Pulmonary artery endothelial cell (primary cell): ENCODE results near the gene CYGB. TPM values are rescaled to one million over a fixed set of nuclear protein-coding genes. Genes with fewer than 3 reads are reported as not detected.
"Not testable (repeated sequence)": the region's sequence is repeated elsewhere in the genome, so short reads cannot be mapped to it uniquely, and the experiment has no call there.

Experiments used
- DNase-seq: peaks from one replicate; pipeline ENCODE4 v3.0.0-alpha.2; 2011; ENCODE audit warnings: low read depth, low spot score
- total RNA-seq: library from RNA; depleted of rRNA; stranded (reverse); fragments of >200 nt; gene quantifications from 2 replicates; pipeline ENCODE4 v1.2.3, GENCODE V29; 2014

The CYGB gene
- total RNA-seq, 1 donor from 2014 or later = 0.40 TPM

GRCh38 chr17:76567634-76568432 is 30.3 kb upstream of the CYGB start:
- DNase-seq = no peak

- no peak for DNase-seq
Observed at GRCh38 chr17:76566988-76567431, 29.5 kb upstream of the CYGB start.

GRCh38 chr17:76566613-76566943 is 29.1 kb upstream of the CYGB start:
- no peak for DNase-seq

GRCh38 chr17:76565728-76566612 is 28.5 kb upstream of the CYGB start:
- no peak for DNase-seq

GRCh38 chr17:76564991-76565727 is 27.6 kb upstream of the CYGB start:
- not testable (repeated sequence) for DNase-seq

GRCh38 chr17:76563359-76563758 is 25.9 kb upstream of the CYGB start:
- DNase-seq = not testable (repeated sequence)

- no peak for DNase-seq
Observed at GRCh38 chr17:76562734-76563148, 25.2 kb upstream of the CYGB start.

- DNase-seq = no peak
Observed at GRCh38 chr17:76561799-76562268, 24.3 kb upstream of the CYGB start.

GRCh38 chr17:76561332-76561731 is 23.8 kb upstream of the CYGB start:
- DNase-seq = peak; percentile 63

GRCh38 chr17:76560877-76561221 is 23.3 kb upstream of the CYGB start:
- DNase-seq = no peak

- DNase-seq = no peak
Observed at GRCh38 chr17:76560036-76560876, 22.7 kb upstream of the CYGB start.

- DNase-seq = not testable (repeated sequence)
Observed at GRCh38 chr17:76559460-76559859, 22.0 kb upstream of the CYGB start.

GRCh38 chr17:76558198-76559095 is 20.9 kb upstream of the CYGB start:
- DNase-seq = no peak

GRCh38 chr17:76557368-76558197 is 20.1 kb upstream of the CYGB start:
- peak; percentile 84 for DNase-seq

- no peak for DNase-seq
Observed at GRCh38 chr17:76556765-76557367, 19.4 kb upstream of the CYGB start.

- DNase-seq = no peak
Observed at GRCh38 chr17:76554131-76554530, 16.6 kb upstream of the CYGB start.

GRCh38 chr17:76553178-76553908 is 15.8 kb upstream of the CYGB start:
- no peak for DNase-seq

GRCh38 chr17:76551685-76552084 is 14.2 kb upstream of the CYGB start:
- no peak for DNase-seq
